Measurements from ENCODE around the gene VPS35L. TPM values are rescaled to one million over a fixed set of nuclear protein-coding genes. Genes with fewer than 3 reads are reported as not detected.
A peak's percentile ranks its signal among the peaks of the same experiment; 100 is the strongest.

Gene VPS35L
- total RNA-seq, 1 donor from 2014 or later = 38.1 TPM

- Histone ChIP-seq H3K36me3 (ENCODE audit: control insufficient read depth in 3 of 3, insufficient read depth in 3 of 3, low read length in 3 of 3) (peaks cover 1 to 6% (median 5%) of the 10 kb centered on the region in 3 donors), H3K9ac (ENCODE audit: low read depth in 1 of 3, low read length in 3 of 3) (no peak overlapping the region), H3K4me3 (ENCODE audit: low read length in 3 of 3) (no peak overlapping the region)
Measured at GRCh38 chr16:19560078-19560477, 4.6 kb downstream of the VPS35L start.

GRCh38 chr16:19563377-19563776 is 7.9 kb downstream of the VPS35L start:
- H3K9ac ChIP-seq (ENCODE audit: low read depth in 1 of 3, low read length in 3 of 3) = no peak overlapping the region
- H3K9me3 ChIP-seq (ENCODE audit: control insufficient read depth in 3 of 3, low read length in 3 of 3) = no peaks in the 10 kb centered on the region
- H3K4me3 ChIP-seq (ENCODE audit: low read length in 3 of 3) = no peak overlapping the region
- H3K27ac ChIP-seq (ENCODE audit: low read depth, low read length) = no peak overlapping the region
- no peaks in the 10 kb centered on the region for H3K27me3 ChIP-seq (ENCODE audit: control insufficient read depth in 3 of 3, insufficient read depth in 3 of 3, low read length in 3 of 3)
- H3K36me3 ChIP-seq (ENCODE audit: control insufficient read depth in 3 of 3, insufficient read depth in 3 of 3, low read length in 3 of 3) = peaks cover 9 to 28% (median 26%) of the 10 kb centered on the region in 3 donors
- H3K4me1 ChIP-seq (ENCODE audit: control insufficient read depth in 3 of 3, insufficient read depth in 3 of 3, low read length in 3 of 3) = no peaks in the 10 kb centered on the region

More at GRCh38 chr16:19560078-19560477, 4.6 kb downstream of the VPS35L start:
- Histone ChIP-seq H3K9me3 (ENCODE audit: control insufficient read depth in 3 of 3, low read length in 3 of 3) (no peaks in the 10 kb centered on the region), H3K4me1 (ENCODE audit: control insufficient read depth in 3 of 3, insufficient read depth in 3 of 3, low read length in 3 of 3) (peaks cover 6 to 7% (median 7%) of the 10 kb centered on the region in 3 donors), H3K27me3 (ENCODE audit: control insufficient read depth in 3 of 3, insufficient read depth in 3 of 3, low read length in 3 of 3) (no peaks in the 10 kb centered on the region), H3K27ac (ENCODE audit: low read depth, low read length) (no peak overlapping the region)

- Histone ChIP-seq H3K9ac (ENCODE audit: low read depth in 1 of 3, low read length in 3 of 3) (no peak overlapping the region), H3K4me1 (ENCODE audit: control insufficient read depth in 3 of 3, insufficient read depth in 3 of 3, low read length in 3 of 3) (no peaks in the 10 kb centered on the region), H3K27ac (ENCODE audit: low read depth, low read length) (no peak overlapping the region), H3K4me3 (ENCODE audit: low read length in 3 of 3) (no peak overlapping the region), H3K9me3 (ENCODE audit: control insufficient read depth in 3 of 3, low read length in 3 of 3) (no peaks in the 10 kb centered on the region), H3K27me3 (ENCODE audit: control insufficient read depth in 3 of 3, insufficient read depth in 3 of 3, low read length in 3 of 3) (no peaks in the 10 kb centered on the region), H3K36me3 (ENCODE audit: control insufficient read depth in 3 of 3, insufficient read depth in 3 of 3, low read length in 3 of 3) (peaks cover 13 to 45% (median 44%) of the 10 kb centered on the region in 3 donors)
Measured at GRCh38 chr16:19566362-19566761, 10.9 kb downstream of the VPS35L start.

GRCh38 chr16:19567560-19567959 is 12.1 kb downstream of the VPS35L start:
- Histone ChIP-seq H3K27me3 (ENCODE audit: control insufficient read depth in 3 of 3, insufficient read depth in 3 of 3, low read length in 3 of 3) (no peaks in the 10 kb centered on the region), H3K4me1 (ENCODE audit: control insufficient read depth in 3 of 3, insufficient read depth in 3 of 3, low read length in 3 of 3) (no peaks in the 10 kb centered on the region), H3K9me3 (ENCODE audit: control insufficient read depth in 3 of 3, low read length in 3 of 3) (no peaks in the 10 kb centered on the region), H3K27ac (ENCODE audit: low read depth, low read length) (no peak overlapping the region), H3K9ac (ENCODE audit: low read depth in 1 of 3, low read length in 3 of 3) (no peak overlapping the region), H3K4me3 (ENCODE audit: low read length in 3 of 3) (no peak overlapping the region), H3K36me3 (ENCODE audit: control insufficient read depth in 3 of 3, insufficient read depth in 3 of 3, low read length in 3 of 3) (peaks cover 19 to 52% (median 52%) of the 10 kb centered on the region in 3 donors)

GRCh38 chr16:19573997-19574396 is 18.5 kb downstream of the VPS35L start:
- H3K9me3 ChIP-seq (ENCODE audit: control insufficient read depth in 3 of 3, low read length in 3 of 3) = no peaks in the 10 kb centered on the region

GRCh38 chr16:19574615-19575014 is 19.1 kb downstream of the VPS35L start:
- peaks cover 42 to 57% (median 52%) of the 10 kb centered on the region in 3 donors for H3K36me3 ChIP-seq (ENCODE audit: control insufficient read depth in 3 of 3, insufficient read depth in 3 of 3, low read length in 3 of 3)
- no peak overlapping the region for H3K27ac ChIP-seq (ENCODE audit: low read depth, low read length)
- no peaks in the 10 kb centered on the region for H3K9me3 ChIP-seq (ENCODE audit: control insufficient read depth in 3 of 3, low read length in 3 of 3)
- no peak overlapping the region for H3K4me3 ChIP-seq (ENCODE audit: low read length in 3 of 3)
- H3K4me1 ChIP-seq (ENCODE audit: control insufficient read depth in 3 of 3, insufficient read depth in 3 of 3, low read length in 3 of 3) = no peaks in the 10 kb centered on the region
- H3K9ac ChIP-seq (ENCODE audit: low read depth in 1 of 3, low read length in 3 of 3) = no peak overlapping the region
- no peaks in the 10 kb centered on the region for H3K27me3 ChIP-seq (ENCODE audit: control insufficient read depth in 3 of 3, insufficient read depth in 3 of 3, low read length in 3 of 3)

More at GRCh38 chr16:19573997-19574396, 18.5 kb downstream of the VPS35L start:
- no peaks in the 10 kb centered on the region for H3K4me1 ChIP-seq (ENCODE audit: control insufficient read depth in 3 of 3, insufficient read depth in 3 of 3, low read length in 3 of 3)
- H3K27me3 ChIP-seq (ENCODE audit: control insufficient read depth in 3 of 3, insufficient read depth in 3 of 3, low read length in 3 of 3) = no peaks in the 10 kb centered on the region
- H3K36me3 ChIP-seq (ENCODE audit: control insufficient read depth in 3 of 3, insufficient read depth in 3 of 3, low read length in 3 of 3) = peaks cover 43 to 61% (median 54%) of the 10 kb centered on the region in 3 donors
- H3K9ac ChIP-seq (ENCODE audit: low read depth in 1 of 3, low read length in 3 of 3) = no peak overlapping the region
- no peak overlapping the region for H3K27ac ChIP-seq (ENCODE audit: low read depth, low read length)
- no peak overlapping the region for H3K4me3 ChIP-seq (ENCODE audit: low read length in 3 of 3)

GRCh38 chr16:19578378-19578971 is 23.0 kb downstream of the VPS35L start:
- Histone ChIP-seq H3K36me3 (ENCODE audit: control insufficient read depth in 3 of 3, insufficient read depth in 3 of 3, low read length in 3 of 3) (peaks cover 46 to 61% (median 57%) of the 10 kb centered on the region in 3 donors), H3K4me3 (ENCODE audit: low read length in 3 of 3) (no peak overlapping the region), H3K9ac (ENCODE audit: low read depth in 1 of 3, low read length in 3 of 3) (no peak overlapping the region), H3K27ac (ENCODE audit: low read depth, low read length) (peak overlapping the region; percentile 40), H3K9me3 (ENCODE audit: control insufficient read depth in 3 of 3, low read length in 3 of 3) (peaks cover 0 to 3% (median 0%) of the 10 kb centered on the region in 3 donors), H3K4me1 (ENCODE audit: control insufficient read depth in 3 of 3, insufficient read depth in 3 of 3, low read length in 3 of 3) (no peaks in the 10 kb centered on the region), H3K27me3 (ENCODE audit: control insufficient read depth in 3 of 3, insufficient read depth in 3 of 3, low read length in 3 of 3) (no peaks in the 10 kb centered on the region)

- H3K36me3 ChIP-seq (ENCODE audit: control insufficient read depth in 3 of 3, insufficient read depth in 3 of 3, low read length in 3 of 3) = peaks cover 30 to 50% (median 46%) of the 10 kb centered on the region in 3 donors
- no peaks in the 10 kb centered on the region for H3K4me1 ChIP-seq (ENCODE audit: control insufficient read depth in 3 of 3, insufficient read depth in 3 of 3, low read length in 3 of 3)
- H3K9me3 ChIP-seq (ENCODE audit: control insufficient read depth in 3 of 3, low read length in 3 of 3) = peaks cover 0 to 3% (median 0%) of the 10 kb centered on the region in 3 donors
- no peak overlapping the region for H3K4me3 ChIP-seq (ENCODE audit: low read length in 3 of 3)
- H3K9ac ChIP-seq (ENCODE audit: low read depth in 1 of 3, low read length in 3 of 3) = no peak overlapping the region
- no peaks in the 10 kb centered on the region for H3K27me3 ChIP-seq (ENCODE audit: control insufficient read depth in 3 of 3, insufficient read depth in 3 of 3, low read length in 3 of 3)
- H3K27ac ChIP-seq (ENCODE audit: low read depth, low read length) = no peak overlapping the region
Measured at GRCh38 chr16:19582050-19582831, 26.7 kb downstream of the VPS35L start.

- H3K9me3 ChIP-seq (ENCODE audit: control insufficient read depth in 3 of 3, low read length in 3 of 3) = peaks cover 0 to 3% (median 0%) of the 10 kb centered on the region in 3 donors
- no peak overlapping the region for H3K27ac ChIP-seq (ENCODE audit: low read depth, low read length)
- H3K4me3 ChIP-seq (ENCODE audit: low read length in 3 of 3) = no peak overlapping the region
- H3K9ac ChIP-seq (ENCODE audit: low read depth in 1 of 3, low read length in 3 of 3) = no peak overlapping the region
- H3K27me3 ChIP-seq (ENCODE audit: control insufficient read depth in 3 of 3, insufficient read depth in 3 of 3, low read length in 3 of 3) = no peaks in the 10 kb centered on the region
- peaks cover 20 to 39% (median 35%) of the 10 kb centered on the region in 3 donors for H3K36me3 ChIP-seq (ENCODE audit: control insufficient read depth in 3 of 3, insufficient read depth in 3 of 3, low read length in 3 of 3)
- no peaks in the 10 kb centered on the region for H3K4me1 ChIP-seq (ENCODE audit: control insufficient read depth in 3 of 3, insufficient read depth in 3 of 3, low read length in 3 of 3)
Measured at GRCh38 chr16:19583665-19584300, 28.3 kb downstream of the VPS35L start.

GRCh38 chr16:19588661-19589060 is 33.2 kb downstream of the VPS35L start:
- peaks cover 13 to 23% (median 14%) of the 10 kb centered on the region in 3 donors for H3K36me3 ChIP-seq (ENCODE audit: control insufficient read depth in 3 of 3, insufficient read depth in 3 of 3, low read length in 3 of 3)

More at GRCh38 chr16:19588661-19589060, 33.2 kb downstream of the VPS35L start:
- Histone ChIP-seq H3K27me3 (ENCODE audit: control insufficient read depth in 3 of 3, insufficient read depth in 3 of 3, low read length in 3 of 3) (no peaks in the 10 kb centered on the region), H3K27ac (ENCODE audit: low read depth, low read length) (no peak overlapping the region), H3K9me3 (ENCODE audit: control insufficient read depth in 3 of 3, low read length in 3 of 3) (no peaks in the 10 kb centered on the region), H3K9ac (ENCODE audit: low read depth in 1 of 3, low read length in 3 of 3) (peak overlapping the region in 1 of 3 donors; percentile 30), H3K4me3 (ENCODE audit: low read length in 3 of 3) (no peak overlapping the region), H3K4me1 (ENCODE audit: control insufficient read depth in 3 of 3, insufficient read depth in 3 of 3, low read length in 3 of 3) (no peaks in the 10 kb centered on the region)
